NCI-H1092 treated with DMSO at 0.1 percent for 48 hours (cell line): Measurements from ENCODE around the gene EIF5AL1.
"Not testable (repeated sequence)": the region's sequence is repeated elsewhere in the genome, so short reads cannot be mapped to it uniquely, and the experiment has no call there.

ENCODE experiments used
- DNase-seq: peaks from one replicate; lab custom pipeline; 2025; lab: John Stamatoyannopoulos, UW

Gene EIF5AL1

GRCh38 chr10:79511891-79512583 is at the start of gene EIF5AL1:
EIF5AL1 (plus strand) TSS chr10:79512533; CDS start chr10:79512650, 117 bp downstream.
- DNase-seq: not testable (repeated sequence)

GRCh38 chr10:79463578-79464496 is 48.5 kb upstream of the EIF5AL1 start:
- DNase-seq: no peak

- DNase-seq: no peak
Observed at GRCh38 chr10:79465341-79465740, 47.0 kb upstream of the EIF5AL1 start.

- DNase-seq: no peak
Observed at GRCh38 chr10:79468015-79468560, 44.2 kb upstream of the EIF5AL1 start.

GRCh38 chr10:79468841-79469585 is 43.3 kb upstream of the EIF5AL1 start:
- no peak for DNase-seq

GRCh38 chr10:79470096-79470495 is 42.2 kb upstream of the EIF5AL1 start:
- DNase-seq: no peak

- DNase-seq: no peak
Observed at GRCh38 chr10:79471776-79472175, 40.6 kb upstream of the EIF5AL1 start.

- no peak for DNase-seq
Observed at GRCh38 chr10:79472449-79472848, 39.9 kb upstream of the EIF5AL1 start.

- no peak for DNase-seq
Observed at GRCh38 chr10:79472951-79473350, 39.4 kb upstream of the EIF5AL1 start.

GRCh38 chr10:79473496-79474095 is 38.7 kb upstream of the EIF5AL1 start:
- DNase-seq: no peak

GRCh38 chr10:79475119-79475653 is 37.1 kb upstream of the EIF5AL1 start:
- no peak for DNase-seq

GRCh38 chr10:79475877-79476276 is 36.5 kb upstream of the EIF5AL1 start:
- DNase-seq: no peak

- no peak for DNase-seq
Observed at GRCh38 chr10:79476645-79477044, 35.7 kb upstream of the EIF5AL1 start.

GRCh38 chr10:79477456-79477855 is 34.9 kb upstream of the EIF5AL1 start:
- no peak for DNase-seq

- DNase-seq: no peak
Observed at GRCh38 chr10:79479283-79479909, 32.9 kb upstream of the EIF5AL1 start.

GRCh38 chr10:79482304-79482703 is 30.0 kb upstream of the EIF5AL1 start:
- DNase-seq: no peak

GRCh38 chr10:79482741-79483140 is 29.6 kb upstream of the EIF5AL1 start:
- DNase-seq: no peak

- DNase-seq: no peak
Observed at GRCh38 chr10:79483299-79483698, 29.0 kb upstream of the EIF5AL1 start.

GRCh38 chr10:79483948-79484347 is 28.4 kb upstream of the EIF5AL1 start:
- DNase-seq: no peak

GRCh38 chr10:79484476-79484875 is 27.9 kb upstream of the EIF5AL1 start:
- no peak for DNase-seq
